Activated CD4-positive, alpha-beta T cell treated with anti-CD3 and anti-CD28 coated beads for 4 hours (primary cell): ENCODE data around the gene OAS3.
A peak's percentile ranks its signal among the peaks of the same experiment; 100 is the strongest.
"Not testable (repeated sequence)": the region's sequence is repeated elsewhere in the genome, so short reads cannot be mapped to it uniquely, and the experiment has no call there.

Experiments used
- DNase-seq, 2 donors: peaks; one replicate each; pipeline ENCODE4 v3.0.0-alpha.2; 2020

OAS3 gene

DNA sequence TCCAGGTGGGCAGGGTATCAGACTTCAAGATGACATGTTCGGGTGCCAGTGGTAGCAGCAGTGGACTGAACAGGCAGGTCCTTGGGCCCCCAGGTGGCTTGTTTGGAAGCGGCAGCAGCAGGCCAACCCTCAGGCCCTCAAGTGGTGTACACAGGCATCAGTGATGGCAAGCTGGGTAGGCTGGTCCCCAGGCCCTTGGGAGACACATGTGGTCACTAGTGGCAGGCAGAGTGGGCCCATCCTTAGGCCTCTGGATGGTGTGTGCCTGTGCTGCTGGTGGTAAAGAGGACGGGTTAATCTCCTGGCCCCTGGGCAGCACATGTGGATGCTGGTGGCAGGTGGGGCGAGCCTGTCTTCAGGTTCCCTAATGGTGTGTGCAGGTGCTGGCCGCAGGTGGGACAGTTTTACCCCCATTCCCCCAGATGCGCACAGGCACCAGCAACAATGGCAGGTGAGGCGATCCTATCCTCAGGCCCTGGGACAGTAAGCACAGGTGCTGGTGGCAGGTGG lies 48.1 kb downstream of the OAS3 start:
- no peak for DNase-seq

DNA sequence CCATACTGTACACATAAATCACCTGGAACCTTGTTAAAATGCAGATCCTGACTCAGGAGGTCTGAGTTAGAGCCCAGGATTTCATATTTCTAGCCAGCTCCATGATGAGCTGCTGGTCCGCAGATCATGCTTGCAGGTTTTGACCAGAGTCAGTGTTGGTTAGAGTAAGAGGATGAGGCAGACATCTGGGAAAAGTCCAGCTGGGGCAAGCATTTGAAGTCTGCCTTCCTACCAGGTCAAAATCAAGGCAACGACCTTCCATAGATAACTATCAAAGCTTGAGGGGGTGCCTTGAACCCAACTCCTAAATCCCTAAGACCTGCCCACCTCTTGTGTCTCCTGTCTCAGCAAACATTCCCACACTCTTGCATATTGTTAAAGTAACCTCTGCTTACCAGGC lies 49.3 kb downstream of the OAS3 start:
- no peak for DNase-seq

DNA sequence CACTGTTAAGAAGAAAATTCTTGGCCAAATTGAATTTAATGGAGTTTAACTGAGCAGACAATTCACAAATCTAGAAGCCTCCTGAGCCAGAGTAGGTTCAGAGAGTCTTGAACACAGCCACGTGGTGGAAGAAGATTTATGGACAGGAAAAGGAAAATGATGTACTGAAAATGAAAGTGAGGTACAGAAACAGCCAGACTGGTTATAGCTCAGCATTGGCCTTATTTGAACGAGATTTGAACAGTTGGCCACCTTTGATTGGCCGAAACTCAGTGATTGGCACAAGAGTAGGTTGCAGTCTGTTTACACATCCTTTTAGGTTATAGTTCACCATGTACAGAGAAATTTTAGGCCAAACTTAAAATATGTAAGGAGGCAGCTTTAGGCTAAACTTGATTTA lies 50.0 kb downstream of the OAS3 start:
- no peak for DNase-seq

DNA sequence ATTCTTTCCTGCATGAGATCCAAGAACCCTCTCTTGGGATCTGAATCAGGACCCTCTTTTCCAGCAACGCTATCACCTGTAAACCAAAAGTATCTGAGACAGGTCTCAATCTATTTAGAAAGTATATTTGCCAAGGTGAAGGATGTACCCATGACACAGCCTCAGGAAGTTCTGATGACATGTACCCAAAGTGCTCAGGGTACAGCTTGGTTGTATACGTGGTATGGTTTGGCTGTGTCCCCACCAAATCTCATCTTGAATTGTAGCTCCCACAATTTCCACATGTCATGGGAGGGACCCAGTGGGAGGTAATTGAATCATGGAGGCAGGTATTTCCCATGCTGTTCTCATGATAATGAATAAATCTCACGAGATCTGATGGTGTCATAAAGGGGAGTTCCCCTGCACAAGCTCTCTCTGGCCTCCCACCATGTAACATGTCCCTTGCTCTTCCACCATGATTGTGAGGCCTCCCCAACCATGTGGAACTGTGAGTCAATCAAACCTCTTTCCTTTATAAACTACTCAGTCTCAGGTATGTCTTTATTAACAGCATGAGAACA lies 50.6 kb downstream of the OAS3 start:
- DNase-seq, result not testable (repeated sequence)

DNA sequence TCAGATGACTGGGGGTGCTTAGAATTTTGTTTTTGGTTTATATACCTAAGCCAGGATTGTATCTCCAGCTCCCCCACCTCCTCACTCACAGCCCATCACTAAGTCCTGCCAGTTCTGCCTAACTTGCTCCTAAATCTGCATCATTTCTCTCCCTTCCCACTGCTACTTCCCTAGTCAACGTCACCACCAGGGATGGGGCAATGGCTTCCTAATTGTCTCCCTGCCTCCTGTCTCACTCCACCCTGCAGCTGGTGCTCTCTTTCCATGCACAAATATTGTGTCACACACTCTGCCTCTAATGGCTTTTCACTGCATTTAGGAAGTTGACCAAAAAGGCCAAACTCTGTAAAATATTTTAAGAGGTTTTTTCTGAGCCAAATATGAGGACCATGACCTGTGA lies 51.5 kb downstream of the OAS3 start:
- no peak for DNase-seq

DNA sequence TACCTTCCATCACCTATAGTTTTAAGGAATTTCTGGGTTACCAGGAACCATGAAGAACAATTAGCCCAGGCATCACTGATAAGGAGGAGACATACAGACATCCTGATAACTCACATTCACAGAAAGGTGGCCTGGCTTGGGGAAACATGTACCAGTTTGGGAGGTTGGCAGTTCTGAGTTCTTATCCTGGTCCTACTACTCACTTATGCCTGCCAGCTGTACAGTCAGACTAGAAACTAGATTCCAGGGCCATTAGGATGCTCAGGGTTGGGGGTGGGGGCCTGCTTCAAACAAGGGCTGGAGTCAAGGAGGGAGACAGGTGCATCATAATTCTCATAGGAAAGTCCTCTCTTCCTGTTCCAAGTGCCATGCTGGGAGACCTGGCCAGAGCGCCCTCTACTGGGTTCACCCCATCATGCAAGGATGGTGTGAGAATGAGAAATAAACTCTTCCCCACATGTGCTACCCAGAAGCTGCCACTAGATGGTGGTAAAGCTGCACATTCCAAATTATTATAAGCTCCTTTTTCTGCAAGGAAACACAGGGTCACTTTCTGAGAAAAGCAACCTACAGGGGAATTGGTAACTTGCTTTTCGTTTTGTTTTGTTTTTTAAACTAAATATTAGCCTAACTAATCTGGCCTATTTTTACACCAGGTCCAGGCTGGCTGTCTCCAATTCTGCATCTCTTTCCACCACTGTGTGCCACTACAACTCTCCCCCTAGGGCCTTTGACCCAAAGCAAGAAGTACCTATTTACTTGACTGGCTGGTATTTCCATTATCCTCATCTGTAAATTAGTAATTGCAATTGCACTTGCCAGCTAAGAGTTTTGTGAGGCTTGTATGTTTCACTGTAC lies 54.5 kb downstream of the OAS3 start:
- DNase-seq, result peak; percentile 46 to 54

DNA sequence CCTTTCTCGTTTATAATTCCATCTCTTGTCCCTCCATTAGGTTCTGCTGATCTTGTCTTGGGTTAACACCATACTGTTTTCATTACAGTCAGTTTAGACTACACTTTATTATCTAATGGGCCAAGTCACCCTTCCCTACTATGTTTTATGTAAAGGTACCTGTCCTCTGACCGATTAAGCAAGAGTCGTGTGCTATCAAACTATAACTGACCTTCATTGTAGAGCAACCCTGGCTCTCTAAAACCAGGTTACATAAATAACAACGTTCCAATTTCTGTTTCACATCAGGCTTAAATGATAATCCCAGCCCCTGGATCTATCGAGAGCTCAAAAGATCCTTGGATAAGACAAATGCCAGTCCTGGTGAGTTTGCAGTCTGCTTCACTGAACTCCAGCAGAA lies 56.7 kb downstream of the OAS3 start:
- DNase-seq, result no peak

DNA sequence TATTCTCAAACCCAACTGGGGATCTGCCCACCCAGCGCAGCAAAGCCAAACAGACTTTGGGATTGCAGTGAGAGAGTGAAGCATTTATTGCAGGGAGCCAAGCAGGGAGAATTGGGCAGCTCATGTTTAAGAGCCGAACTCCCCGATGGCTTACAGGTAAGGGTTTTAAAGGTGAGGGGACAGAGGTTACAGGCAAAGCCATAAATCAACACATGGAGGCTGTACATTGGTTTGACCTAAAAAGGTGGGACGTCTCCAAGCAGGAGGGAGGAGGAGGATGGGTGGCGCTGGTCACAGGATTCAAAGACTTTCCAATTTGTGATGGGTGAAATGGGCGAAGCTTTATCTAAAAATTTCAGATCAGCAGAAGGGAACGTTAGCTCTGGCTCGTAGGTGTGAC lies 58.2 kb downstream of the OAS3 start:
- no peak for DNase-seq

DNA sequence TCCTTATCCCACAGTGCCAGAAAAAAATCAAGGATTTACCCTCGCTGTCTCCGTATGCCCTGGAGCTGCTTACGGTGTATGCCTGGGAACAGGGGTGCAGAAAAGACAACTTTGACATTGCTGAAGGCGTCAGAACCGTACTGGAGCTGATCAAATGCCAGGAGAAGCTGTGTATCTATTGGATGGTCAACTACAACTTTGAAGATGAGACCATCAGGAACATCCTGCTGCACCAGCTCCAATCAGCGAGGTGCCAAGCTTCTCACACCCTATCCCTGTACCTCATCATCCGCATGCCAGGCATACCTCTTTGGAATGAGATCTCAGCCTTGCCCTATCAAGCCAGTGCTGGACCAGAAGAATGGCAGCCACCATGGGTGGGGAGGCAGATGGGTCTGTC lies 59.2 kb downstream of the OAS3 start:
- no peak for DNase-seq

DNA sequence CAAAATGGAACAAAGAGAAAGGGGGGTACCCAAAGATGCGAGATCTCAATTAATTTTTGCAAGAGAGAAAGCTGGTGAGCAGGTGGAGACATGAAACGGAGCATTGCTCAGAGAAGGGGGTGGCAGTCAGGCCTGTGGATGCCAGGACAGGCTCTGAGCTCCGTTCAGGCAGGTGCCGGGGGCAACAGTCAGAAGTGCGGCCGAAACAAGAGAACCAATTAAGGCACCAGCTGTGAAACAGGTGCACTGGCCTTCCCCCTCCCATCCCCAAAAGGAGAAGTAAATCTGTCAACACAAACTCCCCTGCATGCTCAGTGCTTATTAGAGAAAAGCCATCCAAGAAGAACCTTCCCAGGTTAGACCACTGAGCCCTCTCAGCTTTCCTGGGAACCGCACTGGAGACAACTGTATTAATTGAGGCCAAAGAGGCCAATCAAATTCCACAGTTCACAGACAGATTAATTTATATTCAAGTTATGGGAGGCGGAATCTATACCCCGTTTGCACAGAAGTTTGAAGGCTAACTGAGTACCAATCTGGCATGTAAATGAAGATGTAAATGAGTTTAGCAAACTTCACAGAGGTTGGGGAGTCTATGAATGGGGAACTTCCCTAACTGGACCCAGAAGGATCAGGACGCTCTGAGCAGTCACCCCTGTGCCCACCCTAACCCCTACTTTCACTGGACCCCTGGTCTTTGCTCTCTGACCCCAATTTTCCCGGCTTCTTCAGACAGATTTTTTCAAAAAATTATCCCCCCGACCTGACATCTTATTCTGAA lies 60.9 kb downstream of the OAS3 start:
- DNase-seq, result no peak

DNA sequence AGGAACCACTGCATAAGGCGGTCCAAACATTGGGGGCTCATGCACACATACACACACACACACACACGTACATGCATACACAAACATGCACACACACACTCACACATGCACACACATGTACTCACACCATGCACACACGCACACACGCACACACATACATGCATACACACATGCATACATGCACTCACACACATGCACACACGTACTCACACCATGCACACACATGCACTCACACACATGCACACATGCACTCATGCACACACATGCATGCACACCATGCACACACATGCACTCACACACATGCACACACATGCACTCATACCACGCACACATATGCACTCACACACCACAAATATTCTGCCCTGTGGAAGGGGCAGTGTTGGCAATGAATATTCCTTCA lies 62.2 kb downstream of the OAS3 start:
- no peak for DNase-seq

DNA sequence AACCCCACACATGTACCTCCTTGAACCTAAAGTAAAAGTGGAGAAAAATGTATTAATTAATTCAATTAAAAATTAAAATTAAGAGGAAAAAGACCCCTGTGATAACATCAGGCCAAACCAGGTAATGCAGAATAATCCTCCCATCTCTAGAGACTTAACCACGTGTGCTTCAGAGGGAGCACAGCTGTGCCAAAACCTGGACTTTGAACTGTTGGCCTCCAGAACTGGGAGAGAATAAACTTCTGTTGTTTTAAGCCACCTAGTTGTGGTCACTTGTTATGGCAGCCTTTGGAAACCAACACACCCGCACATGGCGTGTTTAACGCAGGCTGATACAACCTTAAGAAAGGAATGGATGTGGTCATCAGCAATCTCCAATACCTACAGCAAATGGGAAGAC lies 63.9 kb downstream of the OAS3 start:
- DNase-seq, result no peak

DNA sequence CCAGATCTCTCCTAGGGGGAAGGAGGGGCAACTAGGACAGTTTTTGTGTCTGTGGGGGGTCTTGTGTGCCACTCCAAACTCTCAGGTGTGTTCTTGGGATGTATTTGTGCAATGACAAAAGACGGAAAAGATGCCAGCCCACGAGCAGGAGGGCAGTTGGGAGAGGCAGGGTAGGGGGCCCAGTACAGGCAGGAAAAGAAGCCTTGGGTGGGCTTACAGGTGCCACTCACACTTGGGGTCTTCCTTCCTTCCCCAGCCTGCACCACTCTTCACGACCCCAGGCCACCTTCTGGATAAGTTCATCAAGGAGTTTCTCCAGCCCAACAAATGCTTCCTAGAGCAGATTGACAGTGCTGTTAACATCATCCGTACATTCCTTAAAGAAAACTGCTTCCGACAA lies 64.4 kb downstream of the OAS3 start:
- no peak for DNase-seq

DNA sequence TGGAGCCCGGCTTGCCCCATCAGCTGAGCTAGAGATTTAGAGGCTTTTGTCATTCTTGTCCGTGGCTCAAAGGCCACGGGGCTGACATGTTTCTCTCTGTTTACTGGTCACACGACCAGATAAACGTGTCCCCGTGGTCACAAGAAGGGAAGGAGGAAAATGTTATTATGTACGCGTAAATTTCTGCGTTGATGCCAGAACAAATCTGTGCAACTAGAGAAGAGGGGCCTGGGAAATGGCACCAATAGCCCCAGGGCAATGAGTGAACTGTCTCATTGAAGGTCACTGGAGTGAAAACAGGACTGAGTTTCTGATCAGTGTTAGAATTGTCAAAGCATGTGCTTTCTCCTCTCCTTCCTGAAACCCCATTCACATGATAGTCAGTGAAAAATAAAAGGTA lies 65.4 kb downstream of the OAS3 start:
- DNase-seq, result no peak

DNA sequence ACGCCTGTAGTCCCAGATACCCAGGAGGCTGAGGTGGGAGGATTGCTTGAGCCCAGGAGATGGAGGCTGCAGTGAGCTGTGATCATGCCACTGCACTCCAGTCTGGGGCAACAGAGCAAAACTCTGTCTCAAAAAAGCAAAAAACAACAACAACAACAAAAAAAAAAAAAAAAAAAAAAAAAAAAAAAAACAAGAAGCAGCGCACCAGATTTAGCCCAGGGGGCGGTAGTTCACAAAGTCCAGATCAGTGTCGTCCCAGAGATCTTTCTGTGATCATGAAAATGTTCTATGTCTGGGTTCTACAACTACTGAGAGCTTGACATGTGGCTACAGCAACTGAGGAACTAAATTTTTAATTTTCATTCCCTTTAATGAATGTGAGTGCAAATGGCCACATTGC lies 67.5 kb downstream of the OAS3 start:
- no peak for DNase-seq

DNA sequence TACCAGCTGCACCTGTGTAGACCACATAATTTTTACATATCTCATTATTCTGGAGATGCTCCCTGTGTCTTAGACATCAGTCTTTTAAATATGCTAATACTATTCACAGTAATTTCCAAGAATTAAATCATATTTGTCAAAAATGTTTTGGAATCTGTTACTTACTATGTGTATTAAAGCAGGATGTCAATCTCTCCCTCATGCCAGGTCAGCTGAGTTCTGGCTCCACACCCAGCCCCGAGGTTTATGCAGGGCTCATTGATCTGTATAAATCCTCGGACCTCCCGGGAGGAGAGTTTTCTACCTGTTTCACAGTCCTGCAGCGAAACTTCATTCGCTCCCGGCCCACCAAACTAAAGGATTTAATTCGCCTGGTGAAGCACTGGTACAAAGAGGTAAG lies 67.9 kb downstream of the OAS3 start:
- DNase-seq, result no peak

DNA sequence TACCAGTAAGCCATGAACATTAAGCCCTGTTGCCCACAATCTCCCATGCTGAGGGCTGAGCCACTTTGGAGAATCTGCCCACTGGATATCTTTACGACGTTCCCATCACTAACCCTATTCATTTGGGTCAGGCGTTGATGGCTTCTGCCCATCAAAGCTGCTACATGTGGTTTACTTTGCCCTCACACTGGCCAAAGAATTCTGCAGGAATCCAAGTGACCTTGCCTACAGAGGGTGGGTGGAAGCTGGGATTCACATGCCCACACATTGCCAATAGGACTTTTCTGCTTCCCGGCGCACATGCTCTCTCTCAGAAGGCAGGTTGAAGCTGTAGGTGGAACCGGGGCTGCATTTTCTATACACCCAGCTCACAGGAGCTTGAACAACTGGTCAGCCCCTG lies 68.4 kb downstream of the OAS3 start:
- no peak for DNase-seq

DNA sequence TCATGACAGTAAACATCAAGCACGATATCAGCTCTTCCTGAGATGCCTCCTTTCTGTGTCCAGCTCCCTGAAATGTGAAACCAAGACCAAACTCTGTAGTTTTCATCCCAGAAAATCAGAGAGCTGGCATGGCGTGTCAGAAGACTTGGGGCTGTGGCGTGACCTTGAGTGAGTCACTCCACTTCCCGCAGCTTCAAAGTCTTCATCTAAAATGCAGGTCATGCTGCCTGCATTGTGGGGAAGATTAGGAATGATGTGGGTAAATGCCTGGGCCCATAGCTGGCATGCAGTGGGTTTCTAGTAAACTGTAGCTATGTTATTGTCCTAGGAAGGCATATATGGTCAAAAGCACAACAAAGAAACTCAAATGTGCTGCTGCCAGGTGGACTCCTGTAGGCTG lies 68.9 kb downstream of the OAS3 start:
- DNase-seq, result no peak

DNA sequence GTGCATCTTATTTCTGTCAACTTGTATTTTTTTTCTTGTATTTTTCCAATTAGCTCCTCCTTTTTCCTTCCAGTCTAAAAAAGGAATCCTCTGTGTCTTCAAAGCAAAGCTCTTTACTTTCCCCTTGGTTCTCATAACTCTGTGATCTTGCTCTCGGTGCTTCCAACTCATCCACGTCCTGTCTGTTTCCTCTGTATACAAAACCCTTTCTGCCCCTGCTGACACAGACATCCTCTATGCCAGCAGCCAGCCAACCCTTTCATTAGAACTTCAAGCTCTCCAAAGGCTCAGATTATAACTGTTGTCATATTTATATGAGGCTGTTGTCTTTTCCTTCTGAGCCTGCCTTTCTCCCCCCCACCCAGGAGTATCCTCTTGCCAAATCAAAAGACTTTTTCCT lies 72.4 kb downstream of the OAS3 start:
- no peak for DNase-seq

DNA sequence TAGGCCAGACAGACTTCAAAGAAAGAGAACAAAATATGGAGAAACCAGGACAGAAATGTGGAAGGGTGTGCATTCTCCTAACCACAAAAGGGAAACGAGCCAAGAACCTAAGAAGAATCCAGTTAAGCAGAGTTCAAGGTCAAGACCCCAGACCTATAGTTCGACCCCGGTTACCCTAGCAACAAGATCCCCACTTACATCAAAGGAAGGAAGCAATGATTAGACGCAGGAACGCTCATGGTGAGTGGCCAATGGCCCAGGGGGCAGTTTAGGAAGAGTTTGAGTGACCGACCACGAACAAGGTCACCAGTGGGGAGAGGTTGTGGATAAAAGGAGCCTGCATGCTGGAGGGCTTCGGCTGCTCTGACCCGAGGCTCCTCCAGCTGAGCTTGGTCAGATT lies 76.3 kb downstream of the OAS3 start:
- no peak for DNase-seq

DNA sequence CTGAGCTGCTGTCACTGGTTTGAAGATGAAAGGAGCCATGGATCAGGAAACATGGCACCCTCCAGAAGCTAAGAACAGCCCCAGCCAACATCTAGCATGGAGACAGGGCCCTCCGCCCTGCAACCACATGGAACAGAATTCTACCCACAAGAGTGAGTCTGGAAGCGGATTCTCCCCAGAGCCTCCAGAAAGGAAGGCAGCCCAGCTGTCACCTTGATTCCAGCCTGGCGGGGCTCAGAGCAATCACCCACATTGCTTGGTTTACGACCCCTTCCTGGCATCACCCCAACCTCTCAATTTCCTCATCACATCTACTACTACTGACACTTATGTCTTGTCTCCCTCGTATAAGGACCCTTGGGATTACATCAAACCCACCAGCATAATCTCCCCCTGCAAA lies 78.5 kb downstream of the OAS3 start:
- no peak for DNase-seq

DNA sequence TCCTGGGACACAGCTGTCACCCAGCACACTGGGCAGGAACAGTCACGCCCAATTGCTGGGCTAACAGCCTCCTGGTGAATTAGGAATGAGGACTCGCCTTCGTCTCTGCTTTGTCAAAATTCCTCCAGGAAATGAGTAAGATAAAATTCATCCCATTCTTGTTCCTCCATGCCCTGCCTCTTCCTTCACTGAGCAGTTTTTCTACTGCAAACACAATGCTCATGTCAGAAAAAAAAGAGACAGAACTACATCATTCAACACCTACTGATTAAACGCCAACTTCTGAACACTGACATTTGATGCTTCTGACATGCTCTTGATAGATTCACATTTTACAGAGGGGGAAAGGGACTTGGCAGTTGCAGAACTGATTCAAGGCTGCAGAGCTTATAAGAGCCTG lies 80.8 kb downstream of the OAS3 start:
- DNase-seq, result no peak

DNA sequence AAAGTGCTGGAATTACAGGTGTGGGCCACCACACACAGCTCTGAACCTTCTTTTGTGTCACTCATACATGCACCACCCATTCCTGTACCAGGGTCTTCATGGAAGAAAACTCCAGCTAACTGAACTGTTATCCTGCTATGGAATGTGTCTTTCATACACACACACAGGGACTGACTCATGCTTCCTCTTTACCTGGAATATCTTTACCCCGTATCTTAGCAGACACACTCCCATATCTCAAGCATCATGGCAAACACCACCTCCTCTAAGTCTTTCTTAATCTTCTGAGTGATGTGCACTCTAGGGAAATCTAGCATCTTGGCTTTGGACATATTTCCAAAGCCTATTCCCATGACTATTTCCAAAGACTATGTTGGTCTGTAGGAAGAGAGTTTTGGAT lies 83.2 kb downstream of the OAS3 start:
- DNase-seq, result no peak
